K562 (cell line): ENCODE data around the gene PFKL.

Experiments
- KLF13 ChIP-seq: fragments of 450-650 bp; IDR thresholded peaks from 2 replicates; pipeline ENCODE4 v1.6.1; 2016; ENCODE audit warnings: missing genetic modification characterization, low read depth, mild to moderate bottlenecking, missing compliant biosample characterization, moderate library complexity, borderline replicate concordance
- POLR2AphosphoS5 ChIP-seq: IDR thresholded peaks from 2 replicates; pipeline ENCODE4 v1.6.1; 2011; ENCODE audit warnings: mild to moderate bottlenecking, low read depth, low read length, moderate library complexity; ENCODE audit not compliant: control insufficient read depth, insufficient read depth
- TF ChIP-seq, protein P1 (sequence below): fragments of 250-450 bp; sonication (Bioruptor Pico); IDR thresholded peaks from 2 replicates; pipeline ENCODE4 v1.4.0; 2020; ENCODE audit warnings: mild to moderate bottlenecking

DNA sequence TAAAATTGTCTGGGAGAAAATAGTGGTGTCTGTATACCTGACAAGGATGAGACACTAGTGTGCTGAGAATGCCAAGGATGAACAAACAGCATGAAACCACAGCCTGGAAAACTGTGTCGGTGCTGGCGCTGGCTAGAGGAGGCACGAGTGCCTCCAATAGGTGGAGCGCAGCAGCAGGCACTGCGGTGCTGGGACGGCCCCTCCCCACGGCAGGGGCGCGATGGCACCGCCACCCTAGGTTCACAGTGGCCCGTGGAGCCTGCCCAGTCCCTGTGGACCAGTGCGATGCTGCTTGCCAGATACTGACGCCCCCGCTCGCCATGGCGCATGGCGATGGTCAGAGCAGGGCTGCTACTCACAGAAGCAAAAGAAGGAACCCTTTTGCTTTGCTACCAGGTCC, 32.5 kb downstream of the PFKL start:
- TF ChIP-seq POLR2AphosphoS5 (no peak), KLF13 (tag) (no peak)
- TF ChIP-seq, protein P1, sequence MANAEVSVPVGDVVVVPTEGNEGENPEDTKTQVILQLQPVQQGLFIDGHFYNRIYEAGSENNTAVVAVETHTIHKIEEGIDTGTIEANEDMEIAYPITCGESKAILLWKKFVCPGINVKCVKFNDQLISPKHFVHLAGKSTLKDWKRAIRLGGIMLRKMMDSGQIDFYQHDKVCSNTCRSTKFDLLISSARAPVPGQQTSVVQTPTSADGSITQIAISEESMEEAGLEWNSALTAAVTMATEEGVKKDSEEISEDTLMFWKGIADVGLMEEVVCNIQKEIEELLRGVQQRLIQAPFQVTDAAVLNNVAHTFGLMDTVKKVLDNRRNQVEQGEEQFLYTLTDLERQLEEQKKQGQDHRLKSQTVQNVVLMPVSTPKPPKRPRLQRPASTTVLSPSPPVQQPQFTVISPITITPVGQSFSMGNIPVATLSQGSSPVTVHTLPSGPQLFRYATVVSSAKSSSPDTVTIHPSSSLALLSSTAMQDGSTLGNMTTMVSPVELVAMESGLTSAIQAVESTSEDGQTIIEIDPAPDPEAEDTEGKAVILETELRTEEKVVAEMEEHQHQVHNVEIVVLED (CRISPR knock-in tag), result no peak
